Lower leg skin (tissue), 4 donors: ENCODE data around the gene PDE4DIP. TPM values are rescaled to one million over a fixed set of nuclear protein-coding genes. Genes with fewer than 3 reads are reported as not detected.
"Not testable (repeated sequence)": the region's sequence is repeated elsewhere in the genome, so short reads cannot be mapped to it uniquely, and the experiment has no call there.

Source experiments
- DNase-seq, 2 donors: peaks; one replicate each; pipeline ENCODE4 v3.0.0-alpha.2; 2019; ENCODE audit warnings: low spot score in 2 of 2
- H3K4me3 ChIP-seq: fragments of 200-600 bp; sonication (generic); 2 replicates; pipeline ENCODE4 v1.5.1; 2017; ENCODE audit warnings: mild to moderate bottlenecking, low read depth; ENCODE audit not compliant: poor library complexity, severe bottlenecking
- WGBS, 2 donors: methylation state at CpG; one replicate each; pipeline ENCODE4 v1.1.5; 2018; 5-methylcytosine and 5-hydroxymethylcytosine counted together
- intact Hi-C: fragments of 100-400 bp; cut with DNase I; formaldehyde crosslinking; loops from one replicate; pipeline ENCODE4 v1.15.0; 2023; ENCODE audit warnings: low total_unique reads
- total RNA-seq, 4 donors: library from RNA; depleted of rRNA; stranded (reverse); fragments of >200 nt; gene quantifications; one replicate each; pipeline ENCODE4 v1.1.0, GENCODE V29; 2016

PDE4DIP gene
- total RNA-seq, 4 donors from 2014 or later, result 44.1 to 101 (median 60.6) TPM

GRCh38 chr1:148890075-148890568, 45.9 kb downstream of the PDE4DIP start:
- WGBS, 2 donors, result no CpG with 5 or more reads among the region's 4 CpGs
- H3K4me3 ChIP-seq, DNase-seq, intact Hi-C loops: not testable (repeated sequence)

- no CpG with 5 or more reads among the region's 5 CpGs for WGBS, 2 donors
- DNase-seq, H3K4me3 ChIP-seq, intact Hi-C loops: not testable (repeated sequence)
Measured at GRCh38 chr1:148894360-148895352, 50.4 kb downstream of the PDE4DIP start.

GRCh38 chr1:148900026-148900425, 55.8 kb downstream of the PDE4DIP start:
- no CpG with 5 or more reads among the region's 5 CpGs for WGBS, 2 donors
- H3K4me3 ChIP-seq, intact Hi-C loops, DNase-seq: not testable (repeated sequence)

GRCh38 chr1:148900691-148901090, 56.5 kb downstream of the PDE4DIP start:
- DNase-seq, H3K4me3 ChIP-seq, intact Hi-C loops: not testable (repeated sequence)
- no CpG with 5 or more reads among the region's 3 CpGs for WGBS, 2 donors

- H3K4me3 ChIP-seq, intact Hi-C loops, DNase-seq: not testable (repeated sequence)
- no CpG with 5 or more reads among the region's 9 CpGs for WGBS, 2 donors
Measured at GRCh38 chr1:148901150-148901952, 57.1 kb downstream of the PDE4DIP start.

- DNase-seq, H3K4me3 ChIP-seq, intact Hi-C loops: not testable (repeated sequence)
- WGBS, 2 donors, result no CpG with 5 or more reads among the region's 4 CpGs
Measured at GRCh38 chr1:148901953-148902341, 57.7 kb downstream of the PDE4DIP start.

GRCh38 chr1:148909219-148909826, 65.1 kb downstream of the PDE4DIP start:
- intact Hi-C loops, H3K4me3 ChIP-seq, DNase-seq: not testable (repeated sequence)
- WGBS, 2 donors, result no CpG with 5 or more reads among the region's 4 CpGs

GRCh38 chr1:148911303-148911928, 67.2 kb downstream of the PDE4DIP start:
- H3K4me3 ChIP-seq, DNase-seq, intact Hi-C loops: not testable (repeated sequence)
- no CpG with 5 or more reads among the region's 5 CpGs for WGBS, 2 donors

GRCh38 chr1:148916222-148916621, 72.0 kb downstream of the PDE4DIP start:
- intact Hi-C loops, H3K4me3 ChIP-seq, DNase-seq: not testable (repeated sequence)
- no CpG with 5 or more reads among the region's 2 CpGs for WGBS, 2 donors

GRCh38 chr1:148916695-148917348, 72.6 kb downstream of the PDE4DIP start:
- 32 to 44% methylated on average over 2 to 3 of the region's 4 CpGs for WGBS, 2 donors
- H3K4me3 ChIP-seq, intact Hi-C loops: not testable (repeated sequence)
- DNase-seq, result peak in 1 of 2 donors; percentile 70

GRCh38 chr1:148918836-148919447, 74.7 kb downstream of the PDE4DIP start:
- DNase-seq, H3K4me3 ChIP-seq, intact Hi-C loops: not testable (repeated sequence)
- WGBS, 2 donors, result 58 to 60% methylated on average over 2 of the region's 3 CpGs

- no CpG with 5 or more reads among the region's 1 CpG for WGBS, 2 donors
- DNase-seq, H3K4me3 ChIP-seq, intact Hi-C loops: not testable (repeated sequence)
Measured at GRCh38 chr1:148921047-148921446, 76.8 kb downstream of the PDE4DIP start.

- WGBS, 2 donors, result 39 to 78% methylated on average over 1 to 2 of the region's 3 CpGs
- H3K4me3 ChIP-seq, intact Hi-C loops, DNase-seq: not testable (repeated sequence)
Measured at GRCh38 chr1:148923798-148924197, 79.6 kb downstream of the PDE4DIP start.
